HFF-Myc (cell line): ENCODE data around the gene MPZL1.
"Not testable (repeated sequence)": the region's sequence is repeated elsewhere in the genome, so short reads cannot be mapped to it uniquely, and the experiment has no call there.

Experiments used
- DNase-seq: peaks from one replicate; pipeline ENCODE4 v3.0.0-alpha.2; 2011; ENCODE audit warnings: low read depth; ENCODE audit errors: extremely low read depth
- H3K4me3 ChIP-seq: replicated peaks from 2 replicates; pipeline ENCODE4 v1.5.1; 2011; ENCODE audit warnings: low read depth, mild to moderate bottlenecking, control low read depth, low read length
- TF ChIP-seq, protein P1 (sequence below): IDR thresholded peaks from 2 replicates; pipeline ENCODE4 v1.5.1; 2012; ENCODE audit warnings: mild to moderate bottlenecking, low read depth, low read length, control low read depth; ENCODE audit errors: missing control alignments

Gene MPZL1

DNA sequence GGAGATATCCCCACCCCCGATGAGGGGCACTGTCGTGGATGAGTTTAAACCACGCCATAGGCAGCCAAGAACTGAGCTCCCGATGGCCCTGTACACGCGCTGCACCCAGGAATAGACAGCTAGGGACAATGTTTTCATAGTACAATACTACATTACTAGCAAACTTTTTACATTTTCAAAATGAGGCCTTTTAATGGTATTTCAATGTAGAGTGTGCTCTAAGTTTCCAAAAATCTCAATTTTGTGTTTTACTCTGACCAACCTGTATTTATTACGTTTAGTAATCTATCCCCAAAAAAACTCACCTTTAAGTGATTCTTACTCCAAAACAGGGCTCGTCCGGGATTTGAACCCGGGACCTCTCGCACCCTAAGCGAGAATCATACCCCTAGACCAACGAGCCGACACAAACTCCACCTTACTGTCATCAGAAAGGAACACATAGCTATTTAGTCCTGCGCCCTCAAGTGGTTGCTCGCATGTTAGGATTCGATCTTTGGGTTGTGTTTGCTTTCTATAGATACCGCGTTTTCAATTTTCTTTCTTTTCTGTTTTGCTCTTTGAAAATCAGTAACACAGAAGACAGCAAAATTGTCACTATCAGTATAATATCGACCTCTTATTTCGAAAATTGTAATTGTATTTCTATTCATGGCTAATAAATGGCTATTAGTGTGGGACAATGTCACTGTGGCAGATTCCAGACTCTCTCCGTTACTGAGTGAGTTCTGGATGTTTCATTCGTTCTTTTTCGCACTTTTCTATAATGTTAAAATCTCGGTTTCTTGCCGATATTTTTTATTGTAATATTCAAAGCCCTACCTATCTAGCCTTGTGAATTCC, 6.4 kb upstream of the MPZL1 start:
- H3K4me3 ChIP-seq: peak overlapping the region; percentile 52
- DNase-seq: peak; percentile 87
- TF ChIP-seq, protein P1, sequence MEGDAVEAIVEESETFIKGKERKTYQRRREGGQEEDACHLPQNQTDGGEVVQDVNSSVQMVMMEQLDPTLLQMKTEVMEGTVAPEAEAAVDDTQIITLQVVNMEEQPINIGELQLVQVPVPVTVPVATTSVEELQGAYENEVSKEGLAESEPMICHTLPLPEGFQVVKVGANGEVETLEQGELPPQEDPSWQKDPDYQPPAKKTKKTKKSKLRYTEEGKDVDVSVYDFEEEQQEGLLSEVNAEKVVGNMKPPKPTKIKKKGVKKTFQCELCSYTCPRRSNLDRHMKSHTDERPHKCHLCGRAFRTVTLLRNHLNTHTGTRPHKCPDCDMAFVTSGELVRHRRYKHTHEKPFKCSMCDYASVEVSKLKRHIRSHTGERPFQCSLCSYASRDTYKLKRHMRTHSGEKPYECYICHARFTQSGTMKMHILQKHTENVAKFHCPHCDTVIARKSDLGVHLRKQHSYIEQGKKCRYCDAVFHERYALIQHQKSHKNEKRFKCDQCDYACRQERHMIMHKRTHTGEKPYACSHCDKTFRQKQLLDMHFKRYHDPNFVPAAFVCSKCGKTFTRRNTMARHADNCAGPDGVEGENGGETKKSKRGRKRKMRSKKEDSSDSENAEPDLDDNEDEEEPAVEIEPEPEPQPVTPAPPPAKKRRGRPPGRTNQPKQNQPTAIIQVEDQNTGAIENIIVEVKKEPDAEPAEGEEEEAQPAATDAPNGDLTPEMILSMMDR: peak; percentile 89

DNA sequence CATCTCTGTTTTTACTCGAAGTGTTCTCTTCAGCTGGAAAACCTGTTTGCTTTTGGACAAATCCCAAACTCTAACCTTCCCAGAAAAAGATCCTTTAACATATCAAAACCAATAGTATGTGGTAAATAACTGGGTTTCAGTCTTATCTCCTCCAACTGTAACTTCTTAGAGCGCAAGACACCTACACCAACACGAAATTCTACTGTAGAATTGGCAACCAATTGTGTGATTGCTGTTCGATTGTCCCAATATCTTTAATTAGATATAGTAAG, 5.8 kb upstream of the MPZL1 start:
- TF ChIP-seq, protein P1: no peak
- peak overlapping the region; percentile 52 for H3K4me3 ChIP-seq
- no peak for DNase-seq

DNA sequence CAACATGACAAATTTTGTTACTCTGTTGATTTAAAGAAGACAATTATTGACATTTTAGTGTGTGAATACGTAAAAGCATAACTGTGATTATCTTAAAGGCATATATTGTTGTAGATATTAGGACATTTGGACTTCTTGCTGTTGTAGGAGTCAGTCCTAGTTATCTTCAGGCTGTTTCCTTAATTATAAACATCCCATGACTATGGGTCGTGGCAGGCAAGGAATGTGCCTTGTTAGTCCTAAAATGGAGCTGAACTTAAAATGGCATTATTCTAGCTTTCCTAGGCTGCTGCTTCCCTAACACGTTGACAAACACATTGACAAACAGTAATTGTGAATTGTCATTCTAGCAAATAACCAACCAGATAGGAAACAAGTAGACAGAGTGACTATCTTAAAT, 4.4 kb upstream of the MPZL1 start:
- TF ChIP-seq, protein P1: no peak
- no peak for DNase-seq
- no peak overlapping the region for H3K4me3 ChIP-seq

DNA sequence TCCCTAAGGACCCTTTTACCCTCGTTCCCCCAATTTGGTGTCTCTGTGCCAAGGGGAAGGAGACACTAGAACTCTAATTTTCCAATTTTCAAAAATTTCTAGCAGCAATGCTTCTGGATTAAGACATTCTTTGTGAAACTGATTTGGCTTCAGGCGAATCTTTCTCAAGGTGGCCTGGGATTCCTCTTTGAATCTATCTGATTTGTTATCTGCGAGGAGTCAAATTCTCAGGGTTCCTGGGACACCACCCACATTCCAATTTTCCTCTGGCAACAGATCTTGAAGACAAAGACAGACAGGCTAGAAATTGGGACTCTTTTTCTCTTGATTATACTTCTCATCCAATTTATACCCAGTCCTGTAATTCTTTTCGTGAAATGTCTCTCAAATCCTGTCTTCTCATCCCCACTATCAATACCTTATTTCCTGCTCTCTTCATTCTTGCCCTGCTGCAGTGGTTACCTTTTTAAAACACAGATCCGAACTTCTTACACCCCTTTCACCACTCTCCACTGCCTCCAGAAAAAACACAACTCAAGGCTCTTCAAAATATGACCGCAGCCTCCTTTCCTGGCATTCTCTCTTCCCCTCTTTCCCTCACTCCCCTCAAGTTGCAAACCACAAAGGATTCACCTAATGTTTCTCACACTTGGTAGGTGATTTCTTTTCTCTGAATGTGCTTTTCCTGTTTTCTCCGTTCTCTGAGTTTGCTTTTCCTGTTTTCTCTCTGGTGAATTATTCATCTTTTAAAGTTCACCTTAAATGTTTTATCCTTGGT, 2.7 kb upstream of the MPZL1 start:
- DNase-seq: no peak
- no peak overlapping the region for H3K4me3 ChIP-seq
- TF ChIP-seq, protein P1: no peak

DNA sequence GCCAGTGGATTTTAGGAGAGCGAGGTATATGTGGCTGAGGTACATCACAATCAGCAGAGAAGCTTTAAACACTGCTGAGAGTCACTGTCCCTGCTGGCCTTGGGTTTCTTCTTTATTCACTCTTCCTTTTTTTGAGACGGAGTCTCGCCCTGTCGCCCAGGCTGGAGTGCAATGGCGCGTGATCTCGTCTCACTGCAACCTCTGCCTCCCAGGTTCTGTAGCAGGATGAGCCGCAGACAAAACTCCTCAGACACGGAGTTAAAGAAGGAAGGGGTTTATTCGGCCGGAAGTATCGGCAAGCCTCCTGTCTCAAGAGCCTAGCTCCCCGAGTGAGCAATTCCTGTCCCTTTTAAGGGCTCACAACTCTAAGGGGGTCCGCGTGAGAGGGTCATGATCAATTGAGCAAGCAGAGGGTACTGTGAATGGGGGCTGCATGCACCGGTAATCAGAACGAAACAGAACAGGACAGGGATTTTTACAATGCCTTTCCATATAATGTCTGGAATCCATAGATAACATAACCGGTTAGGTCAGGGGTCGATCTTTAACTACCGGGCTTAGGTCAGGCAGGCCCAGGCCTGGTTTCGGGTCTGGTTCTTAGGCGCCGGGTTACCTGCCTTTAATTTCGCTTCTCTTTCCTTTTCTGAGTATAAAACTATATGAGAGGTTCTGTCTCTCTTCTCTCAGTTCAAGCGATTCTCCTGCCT, 1.9 kb upstream of the MPZL1 start:
- not testable (repeated sequence) for H3K4me3 ChIP-seq, DNase-seq

DNA sequence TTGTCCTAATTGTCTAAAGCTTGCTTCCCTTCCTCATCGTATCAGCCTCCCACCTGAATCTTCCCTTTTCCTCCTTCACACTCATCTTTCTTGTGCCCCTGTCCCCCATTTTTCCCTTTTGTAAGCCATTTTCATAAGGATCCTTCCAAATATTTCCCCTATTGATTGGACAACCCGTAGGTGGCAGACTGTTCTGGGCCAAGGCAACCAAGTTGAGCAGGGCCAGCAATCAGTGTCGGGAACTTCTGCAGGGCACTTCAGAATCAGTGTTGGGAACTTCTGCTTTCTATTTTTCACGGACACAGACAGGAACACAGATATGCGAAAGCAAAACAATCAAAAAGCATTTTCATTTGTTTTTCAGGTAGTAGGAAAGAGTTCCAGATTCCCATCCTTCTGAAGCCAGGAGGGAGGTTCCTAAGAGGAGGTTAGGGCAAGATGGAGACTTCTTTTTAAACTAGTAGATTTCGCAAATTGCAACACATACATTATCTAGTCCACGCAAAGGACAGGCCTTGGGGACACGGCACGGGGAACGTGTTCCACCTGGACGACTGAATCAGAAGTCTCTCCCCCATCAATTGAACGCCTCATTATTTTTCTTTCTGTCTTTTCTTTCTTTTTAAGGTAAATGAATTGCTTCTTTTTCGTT, 691 bp upstream of the MPZL1 start:
- H3K4me3 ChIP-seq: peak overlapping the region; percentile 84
- TF ChIP-seq, protein P1: peak; percentile 41
- DNase-seq: peak; percentile 35
